Measurements from ENCODE around the gene RNU1-4.
"Not testable (repeated sequence)": the region's sequence is repeated elsewhere in the genome, so short reads cannot be mapped to it uniquely, and the experiment has no call there.

The RNU1-4 gene

DNA sequence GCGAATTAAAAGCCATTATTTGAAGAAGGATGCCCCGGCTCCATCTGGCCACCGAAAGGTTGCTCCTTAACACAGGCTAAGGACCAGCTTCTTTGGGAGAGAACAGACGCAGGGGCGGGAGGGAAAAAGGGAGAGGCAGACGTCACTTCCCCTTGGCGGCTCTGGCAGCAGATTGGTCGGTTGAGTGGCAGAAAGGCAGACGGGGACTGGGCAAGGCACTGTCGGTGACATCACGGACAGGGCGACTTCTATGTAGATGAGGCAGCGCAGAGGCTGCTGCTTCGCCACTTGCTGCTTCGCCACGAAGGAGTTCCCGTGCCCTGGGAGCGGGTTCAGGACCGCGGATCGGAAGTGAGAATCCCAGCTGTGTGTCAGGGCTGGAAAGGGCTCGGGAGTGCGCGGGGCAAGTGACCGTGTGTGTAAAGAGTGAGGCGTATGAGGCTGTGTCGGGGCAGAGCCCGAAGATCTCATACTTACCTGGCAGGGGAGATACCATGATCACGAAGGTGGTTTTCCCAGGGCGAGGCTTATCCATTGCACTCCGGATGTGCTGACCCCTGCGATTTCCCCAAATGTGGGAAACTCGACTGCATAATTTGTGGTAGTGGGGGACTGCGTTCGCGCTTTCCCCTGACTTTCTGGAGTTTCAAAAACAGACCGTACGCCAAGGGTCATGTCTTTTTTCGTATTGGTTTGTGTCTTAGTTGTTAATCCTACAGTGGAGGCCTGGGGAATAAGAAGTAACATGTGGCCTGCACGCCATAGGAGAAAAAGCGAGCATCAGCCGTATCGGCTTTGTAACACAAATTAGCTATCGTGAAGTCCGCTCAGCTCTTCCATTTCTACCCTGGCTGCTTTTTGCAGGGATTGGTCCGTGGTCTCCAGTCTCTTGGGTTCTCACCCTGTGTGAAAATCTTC lies at the start of gene RNU1-4:
Gene RNU1-4 (plus strand): TSS at position 470 of the 918 bp plus-strand sequence.
- not testable (repeated sequence) for DNase-seq

DNA sequence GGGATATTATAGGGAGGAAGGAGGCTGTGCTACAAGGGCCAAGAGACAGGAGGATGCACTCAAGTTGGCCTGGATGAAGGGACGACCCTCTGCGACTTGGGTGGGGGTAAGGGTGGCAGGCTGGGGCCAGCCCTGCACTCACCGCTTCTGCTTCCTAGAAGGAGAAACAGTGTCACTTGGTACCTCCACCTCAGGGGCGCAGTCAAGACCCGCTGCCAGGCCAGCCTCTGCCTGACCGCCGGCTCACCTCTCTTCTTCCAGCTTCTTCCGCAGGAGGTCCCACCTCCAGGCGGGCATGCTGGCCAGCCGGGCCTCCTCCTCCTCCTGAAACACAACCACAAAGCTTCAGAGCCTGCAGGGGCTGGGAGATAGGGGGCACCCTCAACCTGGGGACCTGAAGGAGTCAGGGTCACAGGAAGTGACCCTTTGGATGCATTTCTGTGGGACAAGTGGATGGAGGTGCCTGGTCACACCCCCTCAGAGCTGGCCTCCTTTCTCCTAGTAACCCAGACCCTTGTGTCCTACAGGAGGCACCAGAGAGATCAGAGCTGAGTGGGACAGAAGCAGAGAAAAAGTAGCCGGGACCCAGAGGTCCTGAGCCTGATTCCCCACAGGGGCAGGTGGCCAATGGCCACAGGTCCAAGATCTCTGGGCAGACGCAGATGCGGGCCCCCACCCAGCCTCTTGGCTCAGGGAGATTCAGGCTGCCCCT lies 49.2 kb upstream of the RNU1-4 start:
- DNase-seq: not testable (repeated sequence)

DNA sequence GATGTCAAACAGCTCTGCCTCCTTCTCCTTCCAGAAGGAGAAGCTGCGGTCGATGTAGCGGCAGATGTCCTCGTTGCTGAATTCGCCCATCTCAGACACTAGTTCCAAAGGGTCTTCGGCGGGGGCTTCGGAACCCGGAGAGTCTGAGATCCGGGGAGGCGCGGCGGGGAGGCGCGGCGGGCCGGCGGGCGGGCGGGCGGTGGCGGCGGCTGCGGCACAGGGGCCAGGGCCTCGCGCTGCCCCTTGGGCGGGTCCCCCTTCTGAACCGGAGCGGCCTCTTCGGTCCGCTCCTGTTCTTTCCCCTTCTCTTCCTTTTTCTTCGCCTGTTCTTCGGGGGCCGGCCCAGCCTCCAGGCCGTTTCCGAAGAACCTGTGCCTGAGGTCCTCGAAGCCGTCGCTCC lies 48.0 kb upstream of the RNU1-4 start:
- DNase-seq: not testable (repeated sequence)

DNA sequence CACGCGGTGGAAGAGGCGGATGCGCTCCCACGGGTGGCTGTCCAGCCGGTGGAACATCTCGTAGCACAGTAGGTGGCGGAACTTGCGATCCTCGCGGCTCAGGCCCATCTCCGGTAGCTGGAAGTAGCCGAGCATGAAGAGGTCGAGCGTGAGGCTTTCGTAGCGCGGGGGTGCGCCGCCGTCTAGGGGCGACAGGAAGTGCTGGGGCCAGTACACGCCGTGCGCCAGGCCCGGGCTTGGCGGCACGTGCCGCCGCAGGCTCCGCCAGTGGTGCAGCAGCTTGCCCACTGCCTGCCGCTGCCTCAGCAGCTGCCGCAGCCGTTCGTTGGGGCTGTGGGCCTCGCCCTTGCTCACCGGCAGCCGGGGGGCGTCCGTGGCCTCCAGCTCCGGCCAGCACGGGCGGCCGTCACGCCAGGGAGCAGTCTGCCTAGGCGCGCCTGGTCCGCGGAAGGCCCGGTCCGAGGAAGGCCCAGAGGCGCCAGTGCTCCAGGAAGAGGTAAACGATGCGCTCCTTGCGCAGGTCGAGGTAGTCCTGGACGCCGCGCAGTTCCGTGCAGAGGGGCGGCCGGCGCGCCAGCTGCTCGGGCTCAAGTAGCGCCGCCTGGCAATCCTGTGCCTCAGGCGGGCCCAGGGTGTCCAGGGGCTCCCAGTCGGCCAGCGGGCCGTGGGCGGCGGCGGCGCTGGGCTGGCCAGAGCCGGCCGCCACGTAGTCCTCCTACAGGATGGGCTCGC lies 47.4 kb upstream of the RNU1-4 start:
- not testable (repeated sequence) for DNase-seq

DNA sequence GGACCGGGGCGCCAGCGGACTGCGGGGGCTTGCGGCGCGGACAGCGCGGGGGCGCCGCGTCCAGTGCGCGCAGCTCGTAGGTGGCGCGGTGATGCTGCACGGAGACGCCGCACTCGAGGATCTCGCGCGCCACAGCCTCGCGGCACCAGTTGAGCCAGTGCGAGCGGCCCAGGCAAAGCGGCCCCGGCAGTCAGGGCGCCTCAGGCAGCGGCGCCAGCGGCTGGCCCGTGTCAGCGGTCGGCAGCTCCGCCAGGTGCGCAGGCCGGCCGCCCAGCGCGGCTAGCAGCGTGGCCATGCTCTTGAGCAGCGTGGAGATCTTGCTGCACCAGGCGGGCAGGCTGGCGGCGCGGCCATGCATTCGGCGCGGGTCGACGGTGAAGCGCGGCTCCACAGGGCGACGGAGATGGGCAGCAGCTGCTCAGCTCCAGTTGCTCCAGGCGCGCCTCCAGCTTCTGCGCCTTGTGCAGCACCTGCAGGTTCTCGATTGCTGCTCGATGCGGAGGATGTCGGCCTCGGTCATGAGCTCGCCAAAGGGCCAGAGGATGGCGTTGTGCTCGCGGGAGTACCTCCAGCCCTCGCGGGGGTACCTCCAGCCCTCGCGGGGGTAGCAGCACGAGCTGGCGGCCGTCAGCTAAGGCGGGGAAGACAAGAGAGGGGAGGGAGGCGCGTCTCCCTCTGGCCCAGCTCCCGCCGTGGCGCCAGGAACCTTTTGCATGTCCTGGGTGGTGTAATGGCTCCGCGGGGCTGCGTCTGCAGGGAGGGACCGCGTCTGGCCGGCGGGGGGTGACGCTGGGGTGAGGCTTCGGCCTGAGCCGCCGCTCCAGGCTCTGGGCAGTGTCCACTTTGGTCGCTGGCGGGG lies 46.6 kb upstream of the RNU1-4 start:
- DNase-seq: not testable (repeated sequence)

DNA sequence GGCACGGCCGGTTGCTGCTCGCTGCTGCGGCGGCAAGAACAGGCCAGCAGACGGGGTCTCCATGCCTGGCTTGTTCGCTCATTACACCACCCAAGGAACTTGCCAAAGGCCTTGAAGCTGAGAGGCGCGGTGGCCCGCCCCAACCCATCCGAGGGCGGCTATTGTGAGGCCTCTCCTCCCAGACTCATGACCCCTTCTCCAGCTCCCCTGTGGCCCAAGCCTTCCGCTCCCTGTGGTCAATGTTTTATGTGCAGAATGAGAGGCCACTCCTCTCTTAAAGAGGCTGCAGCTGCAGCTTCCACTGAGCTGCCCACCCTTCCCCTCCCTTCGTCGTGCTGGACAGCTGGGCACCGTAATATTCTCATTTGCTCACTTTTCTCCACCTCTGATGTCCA lies 46.0 kb upstream of the RNU1-4 start:
- not testable (repeated sequence) for DNase-seq

DNA sequence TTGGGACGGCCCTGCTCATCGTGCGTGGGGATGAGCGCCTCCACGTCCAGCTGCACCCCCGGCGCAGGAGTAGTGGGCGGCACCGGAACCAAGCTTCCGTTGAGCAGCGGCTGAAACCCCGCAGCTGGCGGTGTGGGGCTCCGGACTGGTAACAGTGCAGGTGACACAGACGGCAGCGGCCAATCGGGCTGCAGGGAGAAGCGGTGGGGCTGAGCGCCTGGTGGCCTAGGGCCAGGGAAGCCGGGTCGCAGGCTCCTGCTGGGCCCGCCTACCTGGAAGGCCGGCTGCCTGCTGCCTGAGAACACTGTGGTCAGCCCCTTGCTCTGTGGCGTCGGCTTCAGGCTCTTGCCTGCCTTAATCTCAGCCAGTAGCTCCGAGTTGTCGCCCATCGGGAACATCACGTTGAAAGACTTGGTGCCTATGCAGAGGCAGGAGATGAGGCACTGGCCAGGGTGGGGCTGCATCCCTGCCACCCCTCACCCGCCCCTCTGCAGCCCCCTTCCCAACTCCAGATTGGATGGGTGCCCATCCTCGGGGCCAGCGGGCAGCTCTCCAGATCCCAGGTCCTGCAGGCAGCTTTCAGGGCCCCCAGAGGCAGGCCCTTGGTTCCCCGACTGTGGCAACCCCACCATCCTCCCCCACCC lies 43.7 kb upstream of the RNU1-4 start:
- DNase-seq: not testable (repeated sequence)

DNA sequence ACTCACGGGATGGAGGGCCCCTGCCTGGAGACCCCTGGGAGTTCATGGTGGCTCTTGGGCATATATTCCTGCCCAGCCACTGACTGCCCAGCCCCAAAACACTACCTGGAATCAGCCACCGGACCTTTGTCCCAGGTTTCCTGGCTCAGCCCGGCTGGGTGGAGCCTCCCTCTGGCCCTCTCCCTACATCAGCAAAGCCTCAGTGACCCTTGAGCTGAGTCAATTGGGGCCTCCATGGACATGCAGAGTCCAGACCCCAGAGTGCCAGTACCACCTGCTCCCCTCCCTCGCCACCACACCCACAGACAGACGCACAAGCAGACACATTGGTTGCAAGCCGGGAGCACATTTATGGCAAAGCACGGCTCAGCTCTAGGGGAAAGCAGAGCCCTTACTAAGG lies 43.2 kb upstream of the RNU1-4 start:
- DNase-seq: not testable (repeated sequence)

DNA sequence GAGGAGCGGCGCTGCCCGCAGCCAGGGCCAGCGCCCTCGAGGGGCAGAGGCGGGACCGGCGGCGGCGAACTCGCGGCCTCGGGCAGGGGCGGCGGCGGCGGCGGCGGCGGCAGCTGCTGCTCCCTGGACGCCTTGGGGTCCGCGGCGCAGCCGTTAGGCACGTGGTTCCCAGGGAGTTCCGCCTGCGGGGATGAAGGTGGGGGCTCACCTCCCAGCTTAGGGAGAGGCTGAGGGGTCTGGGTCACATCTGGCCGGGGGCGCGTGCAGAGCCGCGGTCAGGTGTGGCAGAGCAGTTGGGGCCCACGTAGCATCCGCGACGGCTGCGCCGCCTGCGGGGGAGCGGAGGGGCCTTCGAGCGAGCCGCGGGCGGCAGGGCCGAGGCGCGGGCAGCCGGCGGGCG lies 40.9 kb upstream of the RNU1-4 start:
- not testable (repeated sequence) for DNase-seq

DNA sequence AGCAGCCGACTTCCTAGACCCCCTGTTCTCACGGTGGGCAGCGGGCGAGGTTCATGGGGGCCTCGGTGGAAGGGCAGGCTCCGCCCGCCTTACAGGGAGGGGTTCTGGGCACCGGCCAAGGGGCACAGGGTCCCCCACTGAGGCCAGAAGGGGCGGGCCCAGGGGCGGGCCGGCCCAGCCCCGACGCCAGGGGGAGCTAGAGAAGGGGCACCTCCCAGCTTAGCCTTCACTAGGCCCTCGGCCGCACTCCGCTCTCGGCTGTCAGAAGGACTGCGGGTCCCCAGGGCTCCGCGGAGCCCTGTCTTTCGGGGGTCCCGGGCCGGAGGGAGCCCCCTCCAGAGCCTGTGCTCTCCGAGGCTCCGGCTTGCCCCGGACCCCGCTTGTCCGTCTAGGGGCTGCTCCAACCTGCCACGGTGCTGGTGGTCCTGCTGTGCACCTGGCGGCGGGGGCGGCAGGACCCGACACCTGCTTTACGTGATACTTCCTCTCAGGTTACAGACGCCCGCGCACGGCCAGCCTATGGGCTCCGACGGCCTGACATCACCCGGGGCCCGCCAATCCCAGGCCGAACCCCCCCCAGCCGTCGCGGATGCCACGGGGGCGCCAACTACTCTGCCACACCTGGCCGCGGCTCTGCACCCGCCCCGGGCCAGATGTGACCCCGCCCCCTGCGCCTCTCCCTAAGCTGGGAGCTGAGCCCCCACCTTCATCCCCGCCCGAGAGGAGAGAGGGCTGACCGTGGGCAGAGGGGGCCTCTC lies 40.0 kb upstream of the RNU1-4 start:
- DNase-seq: not testable (repeated sequence)

DNA sequence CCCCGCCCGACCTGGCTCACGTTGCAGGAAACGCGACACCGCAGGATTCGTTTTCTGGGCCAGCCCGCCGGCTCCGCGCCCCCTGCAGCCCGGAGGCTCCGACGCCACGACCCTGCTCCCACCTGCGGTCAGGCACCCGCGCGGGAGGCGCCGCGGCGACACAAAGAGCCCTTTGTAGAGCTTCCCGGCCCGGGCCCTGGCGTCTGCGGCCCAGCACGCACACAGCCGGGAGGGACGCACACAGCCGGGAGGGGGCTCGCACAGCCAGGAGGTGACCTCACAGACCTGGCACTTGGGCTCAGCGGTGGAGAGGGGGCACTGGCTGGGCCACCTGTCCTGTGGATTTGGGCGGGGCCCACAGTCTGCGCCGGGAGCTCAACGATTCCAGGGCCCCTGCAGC lies 39.1 kb upstream of the RNU1-4 start:
- not testable (repeated sequence) for DNase-seq

DNA sequence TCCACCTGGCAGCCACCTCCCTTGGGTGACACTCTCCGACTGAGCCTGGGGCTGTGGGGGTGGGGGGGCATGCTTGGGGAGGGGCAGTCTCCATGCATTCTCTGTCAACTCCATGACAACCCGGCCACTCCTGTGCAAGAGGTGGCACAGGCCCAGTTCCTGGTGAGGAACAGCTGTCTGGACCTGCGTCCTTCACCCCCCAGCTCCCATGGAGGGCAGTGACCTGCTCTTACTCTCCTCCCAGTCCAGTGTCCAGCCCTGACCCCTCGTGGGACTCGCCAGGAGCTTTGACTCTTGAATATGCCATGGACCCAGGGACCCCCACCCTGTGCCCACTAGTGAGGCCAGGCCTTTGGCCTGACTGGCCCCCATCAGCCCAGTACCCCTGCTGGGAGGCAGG lies 38.0 kb upstream of the RNU1-4 start:
- DNase-seq: not testable (repeated sequence)

DNA sequence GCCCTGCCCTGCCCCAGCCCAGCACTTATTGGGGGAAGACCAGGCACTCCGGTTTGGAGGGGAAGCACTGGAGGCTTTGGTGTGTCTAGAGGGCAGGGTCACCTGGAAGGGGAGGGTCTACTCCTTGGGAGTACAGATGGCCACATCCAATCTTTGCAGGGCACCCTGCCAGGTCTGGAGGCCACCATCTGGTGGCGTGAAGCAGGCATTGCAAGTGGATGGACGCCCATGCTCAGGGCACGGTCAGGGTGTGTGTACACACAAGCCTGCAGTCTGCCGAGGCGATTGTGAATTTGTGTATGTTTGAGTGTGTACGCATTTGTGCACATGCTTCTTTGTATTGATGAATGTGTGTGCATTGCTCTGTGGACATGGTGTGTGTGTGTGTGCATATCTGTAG lies 37.2 kb upstream of the RNU1-4 start:
- DNase-seq: not testable (repeated sequence)

DNA sequence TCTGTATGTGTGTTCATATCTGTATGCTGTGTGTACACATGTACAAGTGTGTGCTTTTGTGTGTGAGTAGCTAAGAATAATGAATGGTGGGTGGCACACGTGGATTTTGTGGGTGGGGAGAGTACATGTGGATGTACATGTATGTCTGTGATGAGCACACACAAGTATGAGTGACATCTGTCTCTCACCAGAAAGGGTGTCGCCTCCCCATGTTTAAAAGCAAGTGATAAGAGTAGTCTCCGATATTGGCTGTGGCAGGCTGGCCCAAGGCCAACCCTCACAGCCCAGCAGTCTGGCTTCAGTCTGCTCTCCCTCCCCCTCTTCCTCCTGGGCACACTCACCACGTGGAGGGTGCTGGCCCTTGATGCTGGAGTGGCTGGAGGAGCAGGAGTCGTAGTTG lies 36.7 kb upstream of the RNU1-4 start:
- DNase-seq: not testable (repeated sequence)

DNA sequence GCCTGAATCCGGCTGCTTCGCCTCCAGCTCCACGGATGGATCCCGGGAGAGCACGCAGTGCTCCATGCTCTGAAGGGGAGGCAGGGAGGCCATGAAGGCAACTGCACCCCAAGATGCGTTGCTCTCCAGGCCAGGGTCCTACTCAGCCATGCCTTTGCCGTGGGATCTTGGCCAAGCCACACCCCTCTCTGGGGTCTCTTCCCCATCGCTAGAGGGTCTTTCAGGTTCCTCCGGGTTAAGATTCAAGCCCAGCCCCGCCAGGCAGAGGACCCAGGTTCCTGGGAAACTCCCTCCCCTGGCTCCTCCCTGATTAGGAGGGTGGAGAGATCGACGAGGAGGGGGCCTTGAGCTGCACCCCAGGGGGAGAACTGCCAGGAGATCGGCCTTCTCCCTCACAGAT lies 36.2 kb upstream of the RNU1-4 start:
- not testable (repeated sequence) for DNase-seq

DNA sequence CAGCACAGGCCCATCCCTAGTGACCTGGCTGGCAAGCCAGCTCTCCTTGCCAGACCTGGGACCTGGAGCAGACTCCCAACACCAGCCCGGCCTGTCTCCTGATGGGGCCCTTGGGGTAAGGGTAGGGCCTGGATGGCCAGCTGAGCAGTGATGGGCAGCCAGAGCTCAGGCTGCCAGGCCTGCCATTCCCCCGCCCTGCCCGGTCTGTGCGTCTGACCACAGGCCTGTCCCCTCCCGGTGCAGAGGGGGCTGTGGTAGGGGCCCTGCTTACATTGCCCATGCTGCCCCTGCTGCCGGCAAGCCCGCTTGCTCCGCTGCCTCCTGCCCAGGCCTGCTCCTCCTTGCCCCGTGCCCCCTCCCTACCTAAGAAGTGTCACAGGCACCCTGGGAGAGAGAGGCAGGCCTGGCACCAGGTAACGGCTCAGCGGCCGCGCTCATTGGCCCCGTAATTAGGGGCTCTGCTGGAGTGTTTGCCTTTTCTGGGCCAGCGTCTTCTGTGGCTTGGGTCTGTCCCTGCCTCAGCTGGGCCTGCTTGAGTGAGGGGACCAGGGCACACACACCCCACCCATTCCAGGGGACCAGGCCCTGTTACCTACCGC lies 35.7 kb upstream of the RNU1-4 start:
- not testable (repeated sequence) for DNase-seq

DNA sequence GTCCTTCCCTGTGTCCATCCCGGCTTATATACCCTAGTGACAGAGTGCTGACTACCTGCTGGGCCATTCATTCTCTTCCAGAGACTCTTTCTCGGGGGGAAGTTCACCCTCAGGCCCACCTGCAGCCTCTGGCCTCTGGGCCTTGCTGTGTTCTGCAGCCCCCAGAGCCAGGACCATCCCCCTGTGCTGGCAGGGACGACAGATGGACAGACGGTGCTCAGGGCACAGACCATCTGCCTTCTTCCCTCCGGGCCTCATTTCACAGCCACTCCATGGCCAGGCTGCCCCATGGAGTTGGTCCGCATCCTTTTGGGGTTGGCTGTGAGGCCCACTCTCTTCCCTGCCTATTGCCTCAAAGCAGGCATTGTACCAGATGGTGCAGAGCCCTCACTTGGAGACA lies 34.0 kb upstream of the RNU1-4 start:
- not testable (repeated sequence) for DNase-seq

DNA sequence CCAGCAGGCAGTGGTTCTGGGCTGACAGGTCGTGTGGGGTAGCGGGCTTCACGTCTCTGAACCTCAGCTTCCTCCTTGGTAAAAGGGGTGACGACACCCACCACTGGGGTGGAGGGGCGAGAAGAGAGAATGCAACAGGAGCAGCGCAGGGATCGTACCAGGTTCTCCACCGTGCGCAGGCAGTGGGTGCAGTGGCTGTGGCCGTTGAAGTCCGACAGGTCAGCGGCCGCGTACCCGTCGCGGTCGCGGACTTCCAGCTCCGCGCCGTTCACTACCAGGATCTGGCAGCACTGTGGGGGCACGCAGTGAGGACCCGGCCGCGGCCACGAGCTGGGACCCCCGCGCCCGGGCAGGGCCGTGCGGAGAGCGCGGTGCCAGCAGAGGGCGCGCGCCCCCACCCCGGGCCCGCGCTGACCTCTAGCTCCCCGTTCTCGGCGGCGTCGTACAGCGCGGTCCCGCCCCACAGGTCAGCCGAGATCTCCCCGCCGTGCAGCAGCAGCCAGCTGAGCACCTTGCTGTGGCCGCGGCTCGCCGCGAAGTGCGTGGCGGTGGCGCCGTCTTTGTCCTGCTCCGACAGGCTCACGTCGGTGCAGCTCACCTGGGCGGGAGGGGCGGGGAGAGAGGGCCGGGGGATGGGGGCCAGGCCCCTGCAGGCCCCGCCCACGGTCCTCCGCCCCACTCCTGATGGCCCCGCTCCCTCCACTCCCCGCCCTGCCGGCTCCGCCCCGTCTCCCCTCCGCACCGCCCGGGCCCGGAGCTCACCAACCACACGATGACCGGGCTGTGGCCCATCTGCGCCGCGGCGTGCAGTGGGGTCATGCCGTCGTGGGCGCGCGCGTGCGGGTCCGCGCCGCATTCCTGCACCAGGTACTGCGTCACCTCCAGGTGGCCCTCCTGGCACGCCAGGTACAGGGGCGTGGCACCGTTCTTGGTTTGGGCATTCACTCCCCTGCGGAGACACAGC lies 32.9 kb upstream of the RNU1-4 start:
- not testable (repeated sequence) for DNase-seq

DNA sequence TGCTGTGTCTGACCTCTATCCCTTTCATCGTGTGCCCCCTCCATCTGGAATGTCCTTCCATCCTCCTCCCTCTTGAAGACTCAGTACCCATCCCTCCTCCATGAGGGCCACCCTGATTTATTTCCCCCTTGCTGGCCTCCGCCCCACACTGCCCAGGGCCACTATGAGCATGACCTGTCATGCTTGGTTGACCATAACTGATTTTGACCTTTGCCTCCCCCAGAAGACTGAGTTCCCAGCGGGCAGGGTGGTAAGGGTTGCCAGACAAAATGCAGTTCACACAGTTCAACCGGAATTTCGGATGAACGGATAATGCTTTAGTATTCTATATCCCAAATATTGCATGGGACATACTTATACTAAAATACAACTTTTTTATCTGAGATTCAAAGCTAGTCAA lies 31.6 kb upstream of the RNU1-4 start:
- DNase-seq: not testable (repeated sequence)
